H1 (cell line): Measurements from ENCODE around the gene STPG1. TPM values are rescaled to one million over a fixed set of nuclear protein-coding genes. Genes with fewer than 3 reads are reported as not detected.

Source experiments
- CTCF ChIA-PET: fragments of 300-600 bp; sonication (Branson Sonifier 250); formaldehyde crosslinking; loops from one replicate; lab custom pipeline; 2021; ENCODE audit not compliant: partially characterized antibody; lab: Charles Lee
- POLR2A ChIA-PET: fragments of 300-600 bp; sonication (Branson Sonifier 250); formaldehyde crosslinking; loops from one replicate; lab custom pipeline; 2021; ENCODE audit warnings: inconsistent platforms; ENCODE audit not compliant: partially characterized antibody; lab: Charles Lee
- DNase-seq, 2 experiments: peaks; one replicate each; pipeline versions ENCODE4 v3.0.0 to v3.0.0-alpha.2; 2010 to 2022; ENCODE audit warnings: low spot score in 2 of 2, low read depth in 1 of 2, mixed read lengths in 1 of 2
- FAIRE-seq: peaks from 2 replicates; lab custom pipeline; 2011; peaks lifted over from hg19 to GRCh38; lab: Jason Lieb, UNC
- H2AFZ ChIP-seq: 2 replicates; pipeline ENCODE4 v1.8.1; 2012; ENCODE audit warnings: low read length, inconsistent platforms
- H2AK5ac ChIP-seq: 2 replicates; pipeline ENCODE4 v1.6.1; 2013; ENCODE audit warnings: low read depth, low read length
- H2BK120ac ChIP-seq: replicated peaks from 2 replicates; pipeline ENCODE3; 2013; ENCODE audit warnings: low read depth, low read length, inconsistent platforms
- H2BK12ac ChIP-seq: 2 replicates; pipeline ENCODE4 v1.6.1; 2013; ENCODE audit warnings: low read depth, low read length
- H2BK15ac ChIP-seq: 2 replicates; pipeline ENCODE4 v1.6.1; 2013; ENCODE audit warnings: low read length
- H2BK20ac ChIP-seq: 2 replicates; pipeline ENCODE4 v1.6.1; 2013; ENCODE audit warnings: low read length
- H2BK5ac ChIP-seq: 2 replicates; pipeline ENCODE4 v1.6.1; 2013; ENCODE audit warnings: low read depth, low read length
- H3K14ac ChIP-seq: 2 replicates; pipeline ENCODE4 v1.6.1; 2013; ENCODE audit warnings: inconsistent platforms; ENCODE audit not compliant: insufficient read length
- H3K18ac ChIP-seq: 2 replicates; pipeline ENCODE4 v1.6.1; 2013; ENCODE audit warnings: low read length; ENCODE audit errors: extremely low read depth
- H3K23ac ChIP-seq: 2 replicates; pipeline ENCODE4 v1.6.1; 2013; ENCODE audit warnings: inconsistent platforms; ENCODE audit not compliant: insufficient read length
- H3K23me2 ChIP-seq: 2 replicates; pipeline ENCODE4 v1.6.1; 2013; ENCODE audit warnings: low read depth, low read length
- H3K27ac ChIP-seq: 2 replicates; pipeline ENCODE4 v1.6.1; 2011; ENCODE audit warnings: low read depth, low read length, inconsistent platforms
- H3K27me3 ChIP-seq, 4 experiments: replicated peaks in 1 of 4; 1 replicate in 1 of 4; 2 replicates in 3 of 4; pipeline versions ENCODE4 v1.6.1 to v1.8.1; 2011 to 2013; ENCODE audit warnings: low read length in 3 of 4, mild to moderate bottlenecking in 3 of 4, inconsistent platforms in 2 of 4, mixed read lengths in 2 of 4, moderate library complexity in 1 of 4; ENCODE audit not compliant: control insufficient read depth in 3 of 4, insufficient read depth in 3 of 4; ENCODE audit errors: extremely low read depth in 1 of 4
- H3K36me3 ChIP-seq, 4 experiments: 2 replicates each; pipeline versions ENCODE4 v1.6.1 to v1.8.1; 2011 to 2013; ENCODE audit warnings: mild to moderate bottlenecking in 4 of 4, low read length in 3 of 4, moderate library complexity in 2 of 4, control low read depth in 1 of 4, inconsistent platforms in 1 of 4; ENCODE audit not compliant: insufficient read depth in 4 of 4, control insufficient read depth in 2 of 4
- H3K4ac ChIP-seq: replicated peaks from 2 replicates; pipeline ENCODE3; 2013; ENCODE audit warnings: low read length, low read depth, mixed read lengths, inconsistent platforms; ENCODE audit not compliant: insufficient read length
- H3K4me1 ChIP-seq, 4 experiments: replicated peaks in 1 of 4; 1 replicate in 1 of 4; 2 replicates in 3 of 4; pipeline versions ENCODE4 v1.6.1 to v1.8.1; 2011 to 2013; ENCODE audit warnings: low read length in 3 of 4, inconsistent platforms in 2 of 4, mixed read lengths in 1 of 4; ENCODE audit not compliant: insufficient read depth in 4 of 4, control insufficient read depth in 3 of 4
- H3K4me2 ChIP-seq, 2 experiments: 2 replicates each; pipeline versions ENCODE4 v1.6.1 to v1.8.1; 2011 to 2013; ENCODE audit warnings: low read depth in 2 of 2, low read length in 2 of 2, control low read depth in 1 of 2, inconsistent platforms in 1 of 2, mild to moderate bottlenecking in 1 of 2; ENCODE audit not compliant: insufficient read depth in 1 of 2
- H3K4me3 ChIP-seq, 4 experiments: fragments of 200-600, 300-600 bp in 1 of 4; sonication (generic), shearing (Covaris generic), sonication (Bioruptor Twin) in 1 of 4; 2 replicates each; pipeline versions ENCODE4 v1.5.1 to v1.8.1; 2011 to 2016; ENCODE audit warnings: low read length in 4 of 4, low read depth in 3 of 4, control low read depth in 2 of 4, inconsistent platforms in 2 of 4, mild to moderate bottlenecking in 2 of 4, mixed read lengths in 1 of 4, moderate library complexity in 1 of 4; ENCODE audit not compliant: insufficient read depth in 2 of 4; ENCODE audit errors: extremely low read depth in 1 of 4
- H3K56ac ChIP-seq: replicated peaks from 2 replicates; pipeline ENCODE3; 2013; ENCODE audit warnings: low read depth, mild to moderate bottlenecking, mixed read lengths, low read length, inconsistent platforms; ENCODE audit not compliant: insufficient read length
- H3K79me1 ChIP-seq: 2 replicates; pipeline ENCODE4 v1.6.1; 2013; ENCODE audit warnings: low read depth, low read length, control low read depth
- H3K79me2 ChIP-seq, 2 experiments: 2 replicates each; pipeline versions ENCODE4 v1.6.1 to v1.8.1; 2012 to 2013; ENCODE audit warnings: low read length in 2 of 2, mild to moderate bottlenecking in 2 of 2, inconsistent platforms in 1 of 2; ENCODE audit not compliant: insufficient read depth in 2 of 2, control insufficient read depth in 1 of 2
- H3K9ac ChIP-seq, 4 experiments: replicated peaks in 1 of 4; 1 replicate in 1 of 4; 2 replicates in 3 of 4; pipeline versions ENCODE4 v1.6.1 to v1.8.1; 2011 to 2013; ENCODE audit warnings: low read depth in 3 of 4, low read length in 3 of 4, control low read depth in 2 of 4, mild to moderate bottlenecking in 2 of 4, moderate library complexity in 2 of 4, inconsistent platforms in 1 of 4; ENCODE audit errors: extremely low read depth in 1 of 4
- H3K9me3 ChIP-seq, 2 experiments: 2 replicates each; pipeline versions ENCODE4 v1.6.1 to v1.8.1; 2012 to 2013; ENCODE audit warnings: mild to moderate bottlenecking in 2 of 2, moderate library complexity in 2 of 2, control low read depth in 1 of 2, inconsistent platforms in 1 of 2, low read depth in 1 of 2, low read length in 1 of 2, mixed read lengths in 1 of 2; ENCODE audit not compliant: insufficient read depth in 2 of 2
- H4K20me1 ChIP-seq, 2 experiments: replicated peaks in 1 of 2; 2 replicates each; pipeline versions ENCODE3 to v1.8.1; 2011 to 2013; ENCODE audit warnings: inconsistent platforms in 2 of 2, low read length in 2 of 2, mild to moderate bottlenecking in 1 of 2; ENCODE audit not compliant: insufficient read depth in 2 of 2, control insufficient read depth in 1 of 2
- H4K5ac ChIP-seq: 2 replicates; pipeline ENCODE4 v1.6.1; 2013; ENCODE audit warnings: low read length, low read depth, mixed read lengths, inconsistent platforms; ENCODE audit not compliant: insufficient read length
- H4K8ac ChIP-seq: 2 replicates; pipeline ENCODE4 v1.8.0; 2013; ENCODE audit warnings: mild to moderate bottlenecking, moderate library complexity, low read length, inconsistent platforms; ENCODE audit not compliant: insufficient read depth; ENCODE audit errors: extremely low read depth
- H4K91ac ChIP-seq: replicated peaks from 2 replicates; pipeline ENCODE3; 2013; ENCODE audit warnings: low read length, mixed read lengths, inconsistent platforms; ENCODE audit not compliant: insufficient read length
- CEBPB ChIP-seq: IDR thresholded peaks from 2 replicates; pipeline ENCODE4 v1.6.1; 2012; ENCODE audit warnings: low read depth, low read length
- CHD1 ChIP-seq: IDR thresholded peaks from 2 replicates; pipeline ENCODE4 v1.6.1; 2012; ENCODE audit warnings: low read depth, low read length, improper control_type of control experiment
- MAX ChIP-seq: IDR thresholded peaks from 2 replicates; pipeline ENCODE4 v1.6.1; 2012; ENCODE audit warnings: inconsistent platforms
- POLR2AphosphoS5 ChIP-seq: IDR thresholded peaks from 2 replicates; pipeline ENCODE4 v1.6.1; 2011; ENCODE audit warnings: low read depth, low read length
- RAD21 ChIP-seq, 2 experiments: IDR thresholded peaks in 1 of 2; conservative IDR thresholded peaks in 1 of 2; 2 replicates each; pipeline ENCODE4 v1.6.1; 2011; ENCODE audit warnings: low read depth in 2 of 2, low read length in 2 of 2, improper control_type of control experiment in 1 of 2, inconsistent platforms in 1 of 2, mild to moderate bottlenecking in 1 of 2, moderate library complexity in 1 of 2
- SUZ12 ChIP-seq: fragments of 200-600 bp; sonication (generic); IDR thresholded peaks from 2 replicates; pipeline ENCODE4 v1.6.1; 2012; ENCODE audit warnings: mild to moderate bottlenecking, inconsistent platforms, low read length, moderate library complexity, mixed read lengths
- polyA plus RNA-seq, 7 experiments: library from polyadenylated mRNA; depleted of rRNA in 3 of 7; stranded (reverse) in 5 of 7; unstranded in 2 of 7; fragments of >200 nt in 5 of 7; fragments of 200-250 nt in 2 of 7; gene quantifications; 1 replicate in 5 of 7; 2 replicates in 1 of 7; 4 replicates in 1 of 7; pipeline versions ENCODE4 v1.2.1 to v1.2.3, GENCODE V29; 2011 to 2013; ENCODE audit warnings: missing spikeins in 2 of 7, mixed read lengths in 2 of 7
- total RNA-seq: library from RNA; stranded (reverse); fragmentation: NEBNext Ultra II Directional; extraction: Animal tissue kit (Norgen Biotek cat#: 25700); gene quantifications from 2 replicates; pipeline ENCODE4 v1.2.1, GENCODE V29; 2021

The STPG1 gene
- total and polyA plus RNA-seq, 2 of the 8 experiments (the other 6 are each of a cell fraction or from before 2014, with no cell fraction given), result 10.3 to 11.2 TPM

DNA sequence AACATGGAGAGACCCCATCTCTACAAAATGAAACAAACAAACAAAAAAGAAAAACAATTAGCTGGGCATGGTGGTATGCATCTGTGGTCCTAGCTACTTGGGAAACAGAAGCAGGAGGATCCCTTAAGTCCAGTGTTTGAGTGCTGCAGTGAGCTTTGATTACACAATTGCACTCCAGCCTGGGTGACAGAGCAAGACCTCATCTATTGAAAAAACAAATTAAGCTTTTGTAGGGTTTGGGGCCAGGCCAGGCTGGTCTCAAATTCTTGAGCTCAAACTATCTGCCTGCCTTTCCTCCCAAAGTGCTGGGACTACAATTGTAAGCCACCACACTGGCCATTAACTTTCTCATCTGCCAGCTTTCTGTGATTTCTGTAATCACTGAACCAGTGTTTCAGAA lies 29.2 kb upstream of the STPG1 start:
- Histone ChIP-seq H4K20me1 (no peaks in the 10 kb centered on the region), H3K4me3 (no peak overlapping the region), H3K14ac (no peak overlapping the region), H3K4me1 (peaks cover 3 to 12% (median 5%) of the 10 kb centered on the region in 4 experiments), H2BK20ac (no peak overlapping the region), H3K4ac (no peak overlapping the region), H2BK5ac (no peak overlapping the region), H4K91ac (no peak overlapping the region), H3K27me3 (no peaks in the 10 kb centered on the region), H3K36me3 (no peaks in the 10 kb centered on the region; a peak in 1 of 8 replicates), H4K8ac (no peak overlapping the region), H3K23ac (no peak overlapping the region), H2AK5ac (no peak overlapping the region), H2BK120ac (no peak overlapping the region)
- no peak for DNase-seq
- TF ChIP-seq CHD1 (no peak), RAD21 (IDR thresholded peaks at IDR 0.05 in 1 of 2, conservative IDR thresholded peaks at IDR 0.05 in 1 of 2; ENCODE audit: low read depth in 2 of 2, low read length in 2 of 2) (no peak), SUZ12 (no peak), MAX (no peak), POLR2AphosphoS5 (no peak), CEBPB (no peak)
- TF ChIP-seq, all 59 proteins: peak for 0
- H3K56ac ChIP-seq, result no peak overlapping the region
- no peaks in the 10 kb centered on the region for H3K23me2 ChIP-seq
- no peak for FAIRE-seq
- H3K79me2 ChIP-seq, result no peaks in the 10 kb centered on the region
- no peak overlapping the region for H4K5ac ChIP-seq
- H2BK15ac ChIP-seq, result no peak overlapping the region
- no peak overlapping the region for H3K18ac ChIP-seq
- H3K4me2 ChIP-seq, result no peak overlapping the region
- no peaks in the 10 kb centered on the region for H3K79me1 ChIP-seq
- H3K9ac ChIP-seq, result no peak overlapping the region
- POLR2A ChIA-PET, result interaction anchor here (1.2 to 3.4 kb wide), 3 partner anchors 9 to 21 kb away, joined by 3 to 7 read pairs (median 4); no protein-coding TSS in a partner anchor
- CTCF ChIA-PET, result interaction anchor here (0.6 to 1.5 kb wide), 9 partner anchors 10 to 164 kb away, joined by 3 to 5 read pairs (median 3); partner anchors contain the start of gene NIPAL3
- H2BK12ac ChIP-seq, result no peak overlapping the region
- no peak overlapping the region for H2AFZ ChIP-seq
- no peaks in the 10 kb centered on the region for H3K9me3 ChIP-seq
- H3K27ac ChIP-seq, result no peak overlapping the region
